Ramos (cell line): ENCODE data around the gene PCDHGA8.
"Not testable (repeated sequence)": the region's sequence is repeated elsewhere in the genome, so short reads cannot be mapped to it uniquely, and the experiment has no call there.

Experiments
- in situ Hi-C: fragments of 300-500 bp; cut with MboI; formaldehyde crosslinking; loops from one replicate; pipeline ENCODE4 v1.14.3; 2022; ENCODE audit warnings: low sequenced_read_pairs; ENCODE audit not compliant: unreplicated experiment

Gene PCDHGA8

GRCh38 chr5:141369994-141370848, 22.2 kb upstream of the PCDHGA8 start, which contains the start of gene PCDHGB3:
PCDHGB3 (plus strand) TSS chr5:141370242; CDS start chr5:141370395, 153 bp downstream.
- in situ Hi-C loops, result no loop called here

- in situ Hi-C loops, result no loop called here
These were observed 20.6 kb upstream of the PCDHGA8 start for GRCh38 chr5:141371572-141372475.

GRCh38 chr5:141373673-141374317, 18.6 kb upstream of the PCDHGA8 start, which contains the start of gene PCDHGA6:
PCDHGA6 (plus strand) TSS chr5:141373891; CDS start chr5:141374084, 193 bp downstream.
- in situ Hi-C loops, result no loop called here

GRCh38 chr5:141374627-141375026, 17.8 kb upstream of the PCDHGA8 start:
- in situ Hi-C loops, result no loop called here

GRCh38 chr5:141375444-141376155, 16.8 kb upstream of the PCDHGA8 start:
- in situ Hi-C loops, result not testable (repeated sequence)

- in situ Hi-C loops, result no loop called here
These were observed 9.8 kb upstream of the PCDHGA8 start, which contains the start of gene PCDHGA7 for GRCh38 chr5:141382469-141383294. PCDHGA7 (plus strand) TSS chr5:141382742; CDS start chr5:141382900, 158 bp downstream.

- in situ Hi-C loops, result no loop called here
These were observed 9.1 kb upstream of the PCDHGA8 start for GRCh38 chr5:141383345-141383744.

GRCh38 chr5:141384471-141385267, 7.8 kb upstream of the PCDHGA8 start:
- in situ Hi-C loops, result no loop called here

GRCh38 chr5:141387557-141388311, 4.7 kb upstream of the PCDHGA8 start, which contains the start of gene PCDHGB4:
PCDHGB4 (plus strand) TSS chr5:141387698; CDS start chr5:141387885, 187 bp downstream.
- in situ Hi-C loops, result not testable (repeated sequence)

- in situ Hi-C loops, result no loop called here
These were observed 3.8 kb upstream of the PCDHGA8 start for GRCh38 chr5:141388661-141389060.

- in situ Hi-C loops, result no loop called here
These were observed 3.0 kb upstream of the PCDHGA8 start for GRCh38 chr5:141389153-141390042.

- in situ Hi-C loops, result no loop called here
These were observed 834 bp downstream of the PCDHGA8 start for GRCh38 chr5:141393267-141393666.

- in situ Hi-C loops, result not testable (repeated sequence)
These were observed 2.2 kb downstream of the PCDHGA8 start for GRCh38 chr5:141394401-141395187.

GRCh38 chr5:141397756-141398551, 5.5 kb downstream of the PCDHGA8 start, which contains the start of gene PCDHGB5:
PCDHGB5 (plus strand) TSS chr5:141397947; CDS start chr5:141398128, 181 bp downstream.
- in situ Hi-C loops, result not testable (repeated sequence)
